Keratinocyte (primary cell): ENCODE measurements around the gene SLC17A2. TPM values are rescaled to one million over a fixed set of nuclear protein-coding genes. Genes with fewer than 3 reads are reported as not detected.

Source experiments
- DNase-seq: peaks from one replicate; pipeline ENCODE4 v3.0.0-alpha.2; 2011; ENCODE audit warnings: low read depth, missing footprints, low spot score
- FAIRE-seq: peaks from 2 replicates; lab custom pipeline; 2011; peaks lifted over from hg19 to GRCh38; lab: Jason Lieb, UNC
- H2AFZ ChIP-seq: 2 replicates; pipeline ENCODE4 v1.6.0; 2012; ENCODE audit warnings: low read length, control low read depth, inconsistent platforms; ENCODE audit not compliant: control insufficient read depth
- H3K27ac ChIP-seq: 2 replicates; pipeline ENCODE4 v1.5.1; 2011; ENCODE audit warnings: low read length; ENCODE audit not compliant: control insufficient read depth, insufficient read depth
- H3K27me3 ChIP-seq: 3 replicates; pipeline ENCODE4 v1.6.0; 2011; ENCODE audit warnings: low read length; ENCODE audit not compliant: control insufficient read depth, insufficient read depth; ENCODE audit errors: extremely low read depth
- H3K36me3 ChIP-seq, 2 experiments: 2 replicates in 1 of 2; 3 replicates in 1 of 2; pipeline ENCODE4 v1.5.1; 2011; ENCODE audit warnings: low read length in 2 of 2, mild to moderate bottlenecking in 1 of 2; ENCODE audit not compliant: control insufficient read depth in 2 of 2, insufficient read depth in 2 of 2; ENCODE audit errors: extremely low read depth in 1 of 2
- H3K4me1 ChIP-seq: 3 replicates; pipeline ENCODE4 v1.5.1; 2011; ENCODE audit warnings: low read length; ENCODE audit not compliant: control insufficient read depth, insufficient read depth; ENCODE audit errors: extremely low read depth
- H3K4me2 ChIP-seq: 3 replicates; pipeline ENCODE4 v1.6.0; 2011; ENCODE audit warnings: low read depth, low read length; ENCODE audit not compliant: control insufficient read depth, insufficient read depth; ENCODE audit errors: extremely low read depth
- H3K4me3 ChIP-seq, 3 experiments: fragments of 200-600 bp in 1 of 3; sonication (generic) in 1 of 3; 2 replicates in 2 of 3; 3 replicates in 1 of 3; pipeline ENCODE4 v1.5.1; 2011 to 2016; ENCODE audit warnings: low read length in 3 of 3, mild to moderate bottlenecking in 3 of 3, control low read depth in 2 of 3, inconsistent platforms in 1 of 3, low read depth in 1 of 3, mixed read lengths in 1 of 3, mixed run types in 1 of 3, moderate library complexity in 1 of 3; ENCODE audit not compliant: control insufficient read depth in 2 of 3, insufficient read depth in 2 of 3; ENCODE audit errors: extremely low read depth in 1 of 3
- H3K79me2 ChIP-seq: 2 replicates; pipeline ENCODE4 v1.6.0; 2012; ENCODE audit warnings: low read length; ENCODE audit not compliant: control insufficient read depth, insufficient read depth
- H3K9ac ChIP-seq: 3 replicates; pipeline ENCODE4 v1.6.0; 2011; ENCODE audit warnings: low read length; ENCODE audit not compliant: control insufficient read depth, insufficient read depth; ENCODE audit errors: extremely low read depth
- H3K9me1 ChIP-seq: 3 replicates; pipeline ENCODE4 v1.6.0; 2011; ENCODE audit warnings: low read length; ENCODE audit not compliant: control insufficient read depth, insufficient read depth; ENCODE audit errors: extremely low read depth
- H3K9me3 ChIP-seq: 2 replicates; pipeline ENCODE4 v1.5.1; 2012; ENCODE audit warnings: low read depth, low read length; ENCODE audit not compliant: control insufficient read depth
- H4K20me1 ChIP-seq: 3 replicates; pipeline ENCODE4 v1.6.0; 2011; ENCODE audit warnings: low read length; ENCODE audit not compliant: control insufficient read depth, insufficient read depth; ENCODE audit errors: extremely low read depth
- EZH2 ChIP-seq: IDR thresholded peaks from one replicate; pipeline ENCODE4 v1.6.1; 2012; ENCODE audit warnings: inconsistent platforms, mild to moderate bottlenecking, low read length, moderate library complexity
- dilution Hi-C: fragments of 300-500 bp; cut with MboI; formaldehyde crosslinking; loops from one replicate; pipeline ENCODE4 v1.7.0; 2020; ENCODE audit warnings: low sequenced_read_pairs; ENCODE audit not compliant: extremely low pct_ligation_motif_present
- polyA plus RNA-seq, 5 experiments: library from polyadenylated mRNA; depleted of rRNA in 3 of 5; stranded (reverse) in 3 of 5; stranded (forward) in 1 of 5; unstranded in 1 of 5; fragments of >200 nt; gene quantifications; 1 replicate in 1 of 5; 2 replicates in 3 of 5; 3 replicates in 1 of 5; pipeline versions ENCODE4 v1.2.1 to v1.2.3, GENCODE V29; 2011 to 2012; ENCODE audit warnings: missing spikeins in 2 of 5, low read depth in 1 of 5, low replicate concordance in 1 of 5
- TF ChIP-seq, protein P1 (sequence below), 3 experiments: IDR thresholded peaks in 1 of 3; conservative IDR thresholded peaks in 1 of 3; optimal IDR thresholded peaks in 1 of 3; 2 replicates in 2 of 3; 3 replicates in 1 of 3; pipeline versions ENCODE3 to v1.5.1; 2011; ENCODE audit warnings: low read length in 3 of 3, mild to moderate bottlenecking in 3 of 3, moderate library complexity in 2 of 3, control low read depth in 1 of 3, inconsistent platforms in 1 of 3; ENCODE audit not compliant: insufficient read depth in 2 of 3; ENCODE audit errors: extremely low read depth in 1 of 3

Gene SLC17A2
- polyA plus RNA-seq, 1 donor (not counting 4 experiments of a cell fraction or from before 2014, with no cell fraction given): not detected

- Histone ChIP-seq H2AFZ (no peak overlapping the region), H3K9me3 (no peaks in the 10 kb centered on the region), H3K9ac (no peak overlapping the region), H3K27me3 (no peaks in the 10 kb centered on the region), H3K9me1 (no peaks in the 10 kb centered on the region), H3K4me2 (no peak overlapping the region), H4K20me1 (no peaks in the 10 kb centered on the region), H3K27ac (no peak overlapping the region), H3K36me3 (no peaks in the 10 kb centered on the region), H3K4me3 (no peak overlapping the region), H3K4me1 (no peaks in the 10 kb centered on the region), H3K79me2 (no peaks in the 10 kb centered on the region)
- no peak for FAIRE-seq
- DNase-seq: no peak
- dilution Hi-C loops: no loop called here
- TF ChIP-seq, protein P1, sequence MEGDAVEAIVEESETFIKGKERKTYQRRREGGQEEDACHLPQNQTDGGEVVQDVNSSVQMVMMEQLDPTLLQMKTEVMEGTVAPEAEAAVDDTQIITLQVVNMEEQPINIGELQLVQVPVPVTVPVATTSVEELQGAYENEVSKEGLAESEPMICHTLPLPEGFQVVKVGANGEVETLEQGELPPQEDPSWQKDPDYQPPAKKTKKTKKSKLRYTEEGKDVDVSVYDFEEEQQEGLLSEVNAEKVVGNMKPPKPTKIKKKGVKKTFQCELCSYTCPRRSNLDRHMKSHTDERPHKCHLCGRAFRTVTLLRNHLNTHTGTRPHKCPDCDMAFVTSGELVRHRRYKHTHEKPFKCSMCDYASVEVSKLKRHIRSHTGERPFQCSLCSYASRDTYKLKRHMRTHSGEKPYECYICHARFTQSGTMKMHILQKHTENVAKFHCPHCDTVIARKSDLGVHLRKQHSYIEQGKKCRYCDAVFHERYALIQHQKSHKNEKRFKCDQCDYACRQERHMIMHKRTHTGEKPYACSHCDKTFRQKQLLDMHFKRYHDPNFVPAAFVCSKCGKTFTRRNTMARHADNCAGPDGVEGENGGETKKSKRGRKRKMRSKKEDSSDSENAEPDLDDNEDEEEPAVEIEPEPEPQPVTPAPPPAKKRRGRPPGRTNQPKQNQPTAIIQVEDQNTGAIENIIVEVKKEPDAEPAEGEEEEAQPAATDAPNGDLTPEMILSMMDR (optimal IDR thresholded peaks at IDR 0.05 in 1 of 3, IDR thresholded peaks at IDR 0.05 in 1 of 3, conservative IDR thresholded peaks at IDR 0.05 in 1 of 3; ENCODE audit: extremely low read depth in 1 of 3, insufficient read depth in 2 of 3, low read length in 3 of 3): no peak
- TF ChIP-seq EZH2: no peak
Measured at GRCh38 chr6:25913741-25914140, 16.8 kb downstream of the SLC17A2 start.

GRCh38 chr6:25911351-25911750 lies 19.1 kb downstream of the SLC17A2 start:
- H3K36me3 ChIP-seq: no peaks in the 10 kb centered on the region
- H3K9ac ChIP-seq: no peak overlapping the region
- H3K27me3 ChIP-seq: no peaks in the 10 kb centered on the region
- H4K20me1 ChIP-seq: no peaks in the 10 kb centered on the region
- H3K9me3 ChIP-seq: no peaks in the 10 kb centered on the region
- no peaks in the 10 kb centered on the region for H3K4me1 ChIP-seq
- no peak overlapping the region for H3K27ac ChIP-seq
- H2AFZ ChIP-seq: no peak overlapping the region
- no peak for DNase-seq
- no peak for FAIRE-seq
- TF ChIP-seq EZH2: no peak
- TF ChIP-seq, protein P1 (optimal IDR thresholded peaks at IDR 0.05 in 1 of 3, IDR thresholded peaks at IDR 0.05 in 1 of 3, conservative IDR thresholded peaks at IDR 0.05 in 1 of 3; ENCODE audit: extremely low read depth in 1 of 3, insufficient read depth in 2 of 3, low read length in 3 of 3): no peak
- H3K4me3 ChIP-seq: no peak overlapping the region
- H3K9me1 ChIP-seq: no peaks in the 10 kb centered on the region
- dilution Hi-C loops: no loop called here
- no peak overlapping the region for H3K4me2 ChIP-seq
- no peaks in the 10 kb centered on the region for H3K79me2 ChIP-seq
